GM19238 (cell line): ENCODE results near the gene GRID1.
"Not testable (repeated sequence)": the region's sequence is repeated elsewhere in the genome, so short reads cannot be mapped to it uniquely, and the experiment has no call there.

ENCODE experiments used
- DNase-seq: peaks from one replicate; pipeline ENCODE4 v3.0.0; 2011; ENCODE audit warnings: low spot score; ENCODE audit not compliant: insufficient read length

The GRID1 gene

DNA sequence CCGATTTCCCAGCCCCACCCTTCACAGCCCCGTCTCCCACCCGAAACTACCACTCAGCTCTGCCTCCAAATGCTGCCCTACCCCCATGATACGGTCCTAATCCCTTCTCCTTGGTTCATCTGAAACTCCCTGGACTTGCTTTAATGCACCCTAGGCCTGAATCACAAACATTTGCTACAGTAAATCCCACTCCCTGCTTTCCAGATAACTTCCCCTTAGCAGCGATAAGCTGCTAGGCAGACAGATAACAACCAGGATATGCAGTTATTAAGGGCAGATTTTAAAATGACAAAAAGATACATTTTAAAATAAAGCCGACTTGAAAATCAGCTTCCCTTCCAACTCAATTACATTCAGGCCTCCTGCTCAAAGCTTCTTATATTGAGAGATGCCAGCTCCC lies 514.7 kb downstream of the GRID1 start:
- DNase-seq: no peak

DNA sequence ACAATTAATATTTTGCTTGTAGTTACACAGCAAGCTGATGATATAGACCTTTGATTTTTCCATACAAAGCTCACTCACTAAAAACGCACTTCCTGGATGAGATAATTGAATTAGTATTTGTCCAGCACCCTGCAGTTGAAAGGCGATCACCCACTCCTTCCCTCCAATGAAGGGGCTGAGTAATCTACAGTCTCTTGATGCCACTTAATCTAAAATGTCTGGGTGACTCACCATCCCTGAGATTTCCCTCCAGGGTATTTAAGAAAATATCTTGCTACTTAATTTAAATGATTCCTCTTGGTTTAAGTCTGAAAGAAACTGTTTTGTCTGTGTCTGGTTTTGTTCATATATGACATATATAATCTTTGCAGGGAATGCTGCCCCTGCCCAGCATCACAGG lies 515.3 kb downstream of the GRID1 start:
- DNase-seq: no peak

DNA sequence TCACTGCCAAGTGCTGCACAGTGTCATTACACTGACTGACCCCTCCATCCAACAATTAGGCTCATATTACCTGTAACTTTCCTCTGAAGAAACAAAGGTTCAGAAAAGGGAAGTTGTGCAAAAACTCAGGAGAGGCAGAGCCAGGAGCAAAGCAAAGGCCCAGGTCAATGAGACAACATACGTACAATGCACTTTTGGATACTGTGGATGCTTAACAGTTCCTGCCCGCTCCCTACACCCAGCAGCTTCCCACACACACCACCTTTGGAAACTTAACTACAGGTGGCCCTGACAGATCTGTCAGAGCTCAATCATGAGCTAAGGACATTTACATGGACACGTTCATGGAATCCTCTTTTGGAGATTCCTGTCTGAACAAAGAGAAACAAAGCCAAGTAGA lies 515.9 kb downstream of the GRID1 start:
- DNase-seq: no peak

DNA sequence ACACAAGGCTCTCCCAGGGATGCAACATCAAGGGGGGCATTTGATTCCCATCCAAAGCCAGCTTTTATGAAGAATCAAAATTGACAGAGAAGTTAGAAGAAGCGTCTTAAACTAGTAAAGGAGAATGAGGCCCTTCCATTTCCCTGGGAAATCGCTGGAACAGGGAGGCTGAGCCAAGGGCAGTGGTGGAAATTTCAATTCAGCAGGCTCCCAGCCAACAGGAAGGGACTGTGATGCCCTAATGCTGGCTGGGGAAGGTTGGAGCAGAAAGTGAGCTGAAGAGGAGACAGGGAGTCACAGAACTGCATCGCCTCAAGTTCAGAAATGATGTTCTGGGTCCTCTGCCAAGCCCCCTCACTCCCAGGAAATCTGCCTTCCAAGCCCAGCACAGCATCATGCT lies 517.3 kb downstream of the GRID1 start:
- DNase-seq: no peak

DNA sequence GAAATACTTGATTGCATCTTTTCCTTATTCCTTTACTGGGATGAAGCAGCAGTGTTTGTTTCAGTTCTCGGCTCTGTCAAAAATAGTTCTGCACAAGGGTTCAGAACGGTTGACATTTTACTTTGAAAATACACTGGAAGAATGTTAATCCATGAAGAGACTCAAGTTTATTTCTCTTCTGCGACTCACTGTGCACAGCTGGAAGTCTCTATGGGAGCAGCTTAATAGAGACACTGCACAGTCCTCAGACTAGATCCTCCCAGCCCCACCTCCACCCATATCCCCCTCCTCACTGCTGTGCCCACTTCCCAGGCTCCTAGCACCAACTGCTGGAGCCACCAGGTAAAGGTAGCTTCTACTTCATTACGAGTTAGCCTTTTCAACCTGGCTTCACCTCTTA lies 517.8 kb downstream of the GRID1 start:
- DNase-seq: no peak

DNA sequence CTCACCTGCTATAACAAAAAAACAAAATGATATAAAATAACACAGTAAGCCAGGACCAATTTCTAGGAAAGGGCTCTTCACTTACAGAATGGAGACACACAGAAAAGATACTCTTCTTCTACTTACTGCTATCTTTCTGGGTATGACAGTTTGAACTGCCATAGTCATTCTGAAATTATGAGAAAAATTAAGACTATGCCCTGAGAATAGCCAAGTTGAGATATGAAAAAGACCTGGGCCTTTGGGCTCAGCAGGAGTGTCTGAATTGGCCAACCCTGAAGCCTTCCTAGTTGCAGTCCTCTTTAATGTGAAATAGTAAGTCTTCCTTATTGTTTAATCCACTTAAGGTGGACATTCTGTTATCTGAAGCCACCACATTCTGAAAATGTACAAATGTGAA lies 519.5 kb downstream of the GRID1 start:
- DNase-seq: no peak

DNA sequence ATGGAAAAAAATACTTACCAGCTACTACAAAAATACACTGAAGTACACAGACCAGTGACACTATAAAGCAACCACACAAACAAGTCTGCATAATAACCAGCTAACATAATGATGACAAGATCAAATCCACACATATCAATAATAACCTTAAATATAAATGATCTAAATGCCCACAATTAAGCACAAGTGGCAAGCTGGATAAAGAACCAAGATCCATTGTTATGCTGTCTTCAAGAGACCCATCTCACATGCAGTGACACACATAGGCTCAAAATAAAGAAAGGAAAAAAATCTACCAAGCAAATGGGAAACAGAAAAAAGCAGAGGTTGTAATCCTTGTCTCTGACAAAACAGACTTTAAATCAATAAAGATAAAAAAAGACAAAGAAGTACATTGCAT lies 527.9 kb downstream of the GRID1 start:
- DNase-seq: not testable (repeated sequence)

DNA sequence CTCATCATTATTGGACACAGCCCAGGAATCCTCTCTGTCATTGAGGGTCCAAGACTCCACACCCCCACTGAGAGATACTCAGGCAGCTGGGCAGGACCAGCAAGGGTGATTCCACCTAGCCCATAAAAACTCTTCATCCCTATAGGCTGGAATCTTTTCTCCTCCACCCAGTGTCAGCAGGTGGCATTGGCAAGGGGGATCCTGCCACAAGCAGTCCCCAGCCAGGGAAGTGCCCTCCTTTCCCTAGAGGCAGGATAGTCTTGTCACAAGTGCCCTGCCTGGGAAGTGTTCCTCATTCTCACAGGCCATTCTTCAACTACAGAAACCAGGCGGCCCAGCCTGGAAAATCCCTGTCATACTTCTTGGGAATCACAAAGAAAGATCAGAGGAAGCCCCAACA lies 533.6 kb downstream of the GRID1 start:
- DNase-seq: no peak

DNA sequence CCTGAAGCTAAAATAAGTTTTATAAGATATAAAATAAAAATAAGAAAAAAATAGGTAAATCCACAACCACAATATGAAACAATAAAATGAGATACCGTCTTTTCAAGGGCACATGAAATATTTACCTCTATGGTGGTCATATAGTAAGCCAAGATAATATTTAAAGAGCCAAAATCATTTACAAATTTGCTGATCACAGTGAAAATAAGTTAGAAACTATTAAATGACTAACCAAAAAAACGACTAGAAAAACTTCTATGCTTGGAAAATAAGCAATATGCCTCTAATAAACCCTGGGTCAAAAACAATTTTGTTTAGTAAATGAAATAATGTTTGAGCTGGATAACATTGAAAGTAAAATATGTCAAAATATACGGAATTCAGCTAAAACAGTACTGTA lies 535.2 kb downstream of the GRID1 start:
- no peak for DNase-seq

DNA sequence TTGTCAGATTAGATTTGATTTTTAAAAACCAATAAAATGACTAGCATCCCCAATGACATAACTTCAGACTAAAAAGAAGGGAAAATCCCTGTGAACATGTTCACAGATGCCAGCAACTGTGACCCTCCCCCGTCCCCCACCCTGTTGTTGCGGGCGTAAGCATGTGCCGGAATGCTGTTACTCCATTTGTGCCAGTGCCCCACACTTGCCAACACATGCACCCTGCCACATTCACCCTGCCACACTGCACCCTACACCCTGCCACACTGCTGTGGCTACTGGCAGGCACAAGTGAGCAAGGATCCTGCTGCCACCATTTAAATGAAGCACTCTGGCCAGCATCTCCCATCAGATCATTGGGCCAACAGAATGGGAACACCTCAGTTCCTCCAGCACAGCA lies 540.2 kb downstream of the GRID1 start:
- DNase-seq: no peak

DNA sequence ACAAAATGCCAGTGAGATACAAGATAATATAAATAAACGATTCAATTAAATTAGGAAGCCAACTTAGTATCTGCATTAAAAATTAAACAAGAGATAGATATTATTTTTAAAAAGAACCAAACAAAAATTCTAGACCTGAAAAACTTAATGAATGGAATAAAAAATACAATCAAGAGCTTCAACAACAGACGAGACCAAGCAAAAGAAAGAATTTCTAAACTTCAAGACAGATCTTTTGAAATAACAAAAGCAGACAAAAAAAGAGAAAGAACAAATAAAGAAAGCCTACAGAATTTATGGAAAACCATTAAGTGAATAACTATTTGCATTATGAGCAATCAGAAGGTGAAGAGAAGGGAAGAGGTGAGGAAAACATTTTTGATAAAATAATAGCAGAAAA lies 555.2 kb downstream of the GRID1 start:
- DNase-seq: no peak

DNA sequence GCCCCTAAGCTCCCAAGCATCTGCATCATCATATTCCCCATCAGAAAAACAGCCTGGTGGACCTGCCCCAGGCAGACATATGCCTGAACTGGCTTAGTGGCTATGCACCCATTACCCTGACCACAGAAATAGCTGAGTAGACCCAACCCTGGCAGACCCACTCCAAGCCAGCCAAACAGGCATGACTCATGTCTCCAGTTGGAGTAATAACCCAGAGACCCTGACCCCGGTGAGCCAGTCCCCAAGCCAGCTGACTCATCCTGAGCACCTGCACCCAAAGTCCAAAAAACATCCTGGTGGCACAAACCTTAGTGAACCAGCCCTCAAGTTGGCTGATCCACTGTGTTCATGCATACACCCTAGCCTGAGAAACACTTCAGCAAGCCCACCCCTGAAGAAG lies 555.9 kb downstream of the GRID1 start:
- DNase-seq: no peak

DNA sequence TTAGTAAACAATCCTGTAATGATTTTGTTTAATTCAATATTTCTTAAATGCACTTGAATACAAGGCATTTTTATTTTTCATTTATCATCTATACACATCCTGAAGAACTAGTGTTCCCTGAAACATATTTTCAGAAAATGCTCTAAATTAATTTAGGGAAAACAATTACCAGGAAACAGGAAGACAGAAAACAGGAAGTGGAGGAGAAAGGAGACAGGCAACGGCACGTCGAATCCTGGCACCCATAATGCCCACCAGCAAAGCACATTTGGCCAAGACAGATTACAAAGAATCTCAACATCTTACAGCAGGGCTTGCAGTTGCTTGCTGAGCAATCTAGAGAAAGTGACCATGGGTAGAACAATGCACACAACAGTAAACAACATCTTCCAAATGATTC lies 571.1 kb downstream of the GRID1 start:
- no peak for DNase-seq

DNA sequence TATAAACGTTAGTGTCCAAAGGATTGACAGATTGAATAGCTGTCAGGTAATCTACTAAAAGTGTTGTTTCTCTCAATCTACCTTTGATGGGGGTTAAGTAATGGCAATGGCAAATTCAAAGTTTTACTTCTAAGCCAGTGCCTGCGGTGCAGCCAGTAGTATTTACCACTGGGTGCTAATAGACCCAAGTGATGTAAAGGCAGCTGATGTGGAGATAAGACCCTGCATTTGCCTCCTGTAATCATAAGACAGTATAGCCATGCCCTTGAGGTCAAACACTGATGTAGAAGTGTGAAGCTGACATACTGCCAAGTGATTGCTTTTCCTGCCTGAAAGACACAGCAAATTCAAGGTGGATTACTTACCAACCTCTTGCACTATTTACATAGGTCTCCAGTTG lies 572.0 kb downstream of the GRID1 start:
- DNase-seq: no peak

DNA sequence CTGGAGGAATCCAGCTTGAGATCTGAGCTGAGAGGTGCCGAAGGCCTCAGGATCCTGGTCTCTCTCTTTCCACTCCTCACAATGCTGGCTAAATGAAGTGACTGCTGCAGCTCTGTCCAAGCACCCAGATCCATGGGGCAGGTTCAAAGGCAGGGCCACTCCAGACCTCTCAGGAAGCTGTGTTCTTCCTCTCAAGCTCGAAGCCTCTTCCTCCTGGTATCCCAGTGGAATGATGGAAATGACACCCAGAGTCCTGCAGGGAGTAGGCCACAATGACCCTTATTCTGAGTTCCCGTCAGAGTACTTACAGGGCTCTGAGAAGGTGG lies 574.1 kb downstream of the GRID1 start:
- DNase-seq: no peak

DNA sequence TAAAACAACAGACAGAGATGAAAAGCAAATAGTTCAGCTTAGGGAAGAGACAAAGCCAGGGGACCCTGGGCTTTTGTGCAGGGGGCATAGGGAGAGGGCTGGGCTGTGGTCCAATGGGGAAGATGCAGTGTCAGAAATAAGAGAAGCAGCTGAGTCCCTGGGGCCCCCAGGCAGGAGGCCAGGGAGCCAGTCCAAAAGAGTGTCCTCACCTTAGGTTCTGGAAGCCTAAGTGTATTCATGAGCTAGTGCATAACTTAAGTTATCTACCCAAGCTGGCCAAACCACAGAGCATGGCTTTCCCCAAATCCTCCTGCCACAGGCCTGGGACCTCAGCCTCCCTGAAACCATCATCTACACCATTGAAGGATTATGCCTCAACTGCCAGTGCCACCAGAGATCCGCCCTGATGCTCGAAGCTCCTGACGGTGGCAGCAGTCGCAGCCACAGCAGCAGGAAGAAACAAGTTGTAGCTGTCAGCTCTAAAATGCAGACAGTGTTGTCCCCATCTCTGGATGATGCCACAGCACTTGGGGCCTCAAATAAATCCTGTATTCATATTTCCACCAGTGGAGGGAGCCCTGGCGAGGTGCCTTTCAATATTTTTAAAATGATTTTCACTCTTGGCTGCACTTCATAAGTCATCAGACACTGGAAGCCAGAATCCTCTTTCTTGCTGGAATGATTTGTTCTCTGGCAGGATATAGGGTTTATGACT lies 574.6 kb downstream of the GRID1 start:
- DNase-seq: no peak

DNA sequence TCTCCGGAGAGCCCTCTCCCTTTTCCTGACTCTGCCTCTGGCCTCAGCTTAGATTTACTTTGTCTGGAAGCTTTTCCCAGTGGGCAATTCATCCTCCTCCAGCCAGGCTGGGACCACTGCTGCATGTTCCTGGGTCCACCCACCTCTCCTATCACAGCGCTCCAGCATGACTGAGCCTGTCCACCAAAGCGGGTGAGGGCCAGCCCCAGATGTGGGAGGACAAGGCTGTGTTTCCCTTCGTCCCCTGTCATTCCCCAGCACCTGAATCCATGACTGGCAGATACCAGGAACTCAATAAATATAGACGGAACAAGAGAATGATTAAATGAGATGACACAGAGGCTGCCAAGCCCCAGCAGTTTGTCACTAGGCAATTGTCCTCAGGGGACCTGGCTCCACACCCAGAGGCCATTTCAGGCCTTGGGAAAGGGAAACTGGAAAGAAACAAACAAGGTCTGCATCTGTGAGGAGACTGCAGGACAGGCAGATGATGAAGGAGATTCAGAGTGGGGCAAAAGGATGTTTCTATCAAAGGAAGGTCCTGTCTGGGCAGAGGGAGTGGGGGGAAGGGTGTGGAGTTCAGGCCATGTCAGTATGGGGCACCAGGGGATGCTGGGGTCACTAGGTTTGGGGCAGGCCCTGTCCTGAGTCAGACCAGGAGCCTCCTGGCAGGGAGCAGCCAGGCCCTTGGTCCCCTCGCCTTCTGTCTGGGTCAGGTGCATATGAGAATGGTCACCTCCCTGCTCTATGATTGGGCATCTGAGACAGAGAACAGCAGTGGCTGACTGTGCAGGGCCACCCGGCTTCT lies 576.4 kb downstream of the GRID1 start:
- DNase-seq: no peak

DNA sequence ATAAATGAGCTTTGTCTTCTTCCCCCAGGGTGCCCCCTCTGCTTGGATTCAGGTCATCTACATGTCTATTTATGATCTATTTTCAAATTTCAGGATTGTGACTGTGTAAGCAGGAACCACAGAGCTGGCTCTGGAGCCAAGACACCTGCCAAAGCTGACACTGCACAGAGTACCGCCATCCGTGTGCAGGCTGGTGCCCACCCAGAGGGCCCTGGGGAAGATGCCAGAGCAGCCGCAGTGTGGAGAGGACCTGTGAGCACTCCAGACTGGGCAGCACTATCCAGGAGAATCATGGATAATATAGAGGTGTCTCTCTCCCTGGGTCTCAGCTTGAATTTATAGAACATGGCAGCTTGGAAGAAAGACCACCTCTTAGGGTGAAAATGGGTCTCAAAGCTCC lies 577.5 kb downstream of the GRID1 start:
- no peak for DNase-seq

DNA sequence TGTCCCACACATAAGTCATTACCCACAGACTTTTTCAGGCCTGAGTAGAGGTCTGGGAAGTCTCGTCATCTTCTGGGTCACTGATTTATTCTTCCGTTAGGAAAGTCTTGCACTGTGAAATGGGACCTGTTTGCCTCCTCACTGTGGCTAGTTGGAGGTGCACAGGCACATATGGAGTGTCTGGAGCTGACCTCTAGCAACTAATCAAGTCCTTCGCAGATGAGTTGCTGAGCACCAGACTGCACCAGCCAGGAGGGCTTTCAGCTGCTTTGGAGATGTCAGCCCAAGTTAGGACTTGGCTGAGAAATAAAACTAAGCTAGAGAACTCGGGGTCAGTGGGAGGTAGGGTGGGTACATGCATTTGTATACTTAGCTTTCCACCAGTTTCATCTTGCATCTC lies 578.0 kb downstream of the GRID1 start:
- DNase-seq: no peak

DNA sequence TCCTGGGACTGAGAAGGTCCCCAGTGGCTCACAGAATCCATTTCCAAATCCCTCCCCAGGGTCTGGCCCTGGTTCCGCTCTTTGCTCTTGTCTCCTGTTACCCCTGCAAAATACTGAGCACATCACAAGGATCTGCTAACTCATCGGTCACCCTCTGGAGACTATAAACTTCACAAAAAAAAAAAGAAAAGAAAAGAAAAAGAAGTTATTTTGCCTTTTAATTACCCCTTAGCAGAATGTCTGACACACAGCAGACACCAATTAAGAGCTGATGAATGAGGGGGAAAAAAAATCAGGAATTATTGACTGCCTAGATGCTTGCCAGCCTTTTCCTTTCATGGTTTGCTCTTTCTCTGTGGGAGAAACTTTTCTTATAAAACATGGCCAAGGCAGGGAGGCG lies 578.7 kb downstream of the GRID1 start:
- DNase-seq: no peak

DNA sequence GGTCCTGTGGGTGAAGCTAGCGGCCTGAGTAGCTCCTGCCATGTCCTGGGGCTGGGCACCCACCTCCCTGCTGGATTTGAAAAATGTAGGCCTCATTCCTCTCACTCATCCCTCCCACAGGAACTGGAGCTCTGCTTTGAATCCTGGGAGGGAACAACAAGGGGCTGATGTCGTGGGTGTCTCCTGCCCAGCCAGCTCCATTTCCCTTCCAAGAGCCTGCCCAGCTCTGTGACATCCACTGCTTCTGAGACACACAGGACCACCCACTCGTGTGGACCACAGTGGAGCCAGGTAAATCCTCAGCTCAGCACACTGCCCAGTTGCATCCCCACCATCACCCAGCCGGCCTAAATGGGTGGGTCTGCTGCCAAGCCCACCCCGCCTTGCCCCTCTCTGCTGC lies 579.2 kb downstream of the GRID1 start:
- no peak for DNase-seq

DNA sequence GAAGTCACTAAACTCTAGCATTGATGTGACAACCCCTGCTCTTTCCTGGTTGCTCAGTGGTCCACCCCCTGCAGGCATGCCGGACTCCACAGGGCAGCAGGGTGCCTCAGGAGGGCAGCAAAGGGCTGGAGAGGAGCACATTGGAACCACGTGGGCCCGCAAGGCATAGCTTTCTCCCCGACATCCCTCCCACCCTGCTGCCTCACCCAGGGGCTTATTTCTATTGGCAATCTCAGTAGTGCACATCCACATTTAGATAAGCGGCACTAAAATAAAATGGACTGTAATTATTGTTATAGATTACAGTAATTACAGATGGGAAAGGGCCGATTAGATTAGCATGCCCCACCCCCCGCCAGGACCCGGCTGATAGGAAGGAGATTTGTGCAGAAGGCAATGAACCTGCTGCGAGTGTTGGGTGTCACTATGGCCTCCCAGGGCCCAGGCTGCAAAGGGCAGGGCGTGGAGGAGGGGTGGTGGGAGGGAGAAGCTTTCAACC lies 580.1 kb downstream of the GRID1 start:
- DNase-seq: no peak

DNA sequence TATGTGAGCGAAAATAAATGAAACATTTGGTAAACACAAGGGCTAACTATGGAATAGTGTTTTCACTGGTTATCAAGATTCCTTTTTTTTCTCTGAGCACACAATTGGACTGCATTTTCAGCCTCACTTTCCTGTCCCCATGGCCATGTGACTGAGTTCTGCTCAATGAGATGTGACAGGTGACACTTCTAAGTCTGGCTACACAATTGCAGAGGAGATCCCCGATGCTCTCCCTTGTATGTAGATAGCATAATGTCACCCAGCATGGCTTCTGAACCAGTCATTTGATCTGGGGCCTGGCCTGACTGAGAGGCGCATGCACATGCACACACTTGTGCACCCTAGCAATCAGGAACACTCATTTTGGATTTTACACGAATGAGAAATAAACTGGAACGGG lies 581.8 kb downstream of the GRID1 start:
- DNase-seq: no peak
